ENCODE data around the gene SH2D3A.

DNA sequence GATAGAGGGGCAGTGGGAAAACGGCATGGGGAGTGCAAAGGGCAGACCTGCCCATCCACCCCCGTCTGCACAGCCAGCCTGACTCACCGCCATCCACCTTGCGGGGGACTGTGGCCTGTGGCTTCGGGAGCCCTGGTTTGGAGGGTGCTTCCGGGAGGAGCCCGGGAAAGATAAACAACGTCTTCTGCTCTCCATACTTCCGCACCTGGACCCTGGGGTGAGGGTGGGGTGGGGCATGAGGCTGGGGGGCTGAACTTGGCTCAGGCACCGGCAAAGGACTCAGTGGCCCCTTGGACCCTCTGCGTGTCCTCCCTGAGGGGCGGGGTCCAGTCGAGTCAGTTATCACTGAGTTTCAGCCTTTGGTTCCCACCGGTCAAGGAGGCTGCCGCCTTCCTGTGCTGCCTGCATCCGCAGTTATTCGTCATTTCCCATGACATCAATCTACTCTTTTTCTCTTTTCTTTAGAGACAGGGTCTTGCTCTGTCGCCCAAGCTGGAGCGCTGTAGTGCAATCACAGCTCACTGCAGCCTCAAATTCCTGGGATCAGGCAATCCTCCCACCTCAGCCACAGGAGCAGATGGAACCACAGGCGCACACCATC, 33.0 kb downstream of the SH2D3A start:
- TF ChIP-seq, protein P1, sequence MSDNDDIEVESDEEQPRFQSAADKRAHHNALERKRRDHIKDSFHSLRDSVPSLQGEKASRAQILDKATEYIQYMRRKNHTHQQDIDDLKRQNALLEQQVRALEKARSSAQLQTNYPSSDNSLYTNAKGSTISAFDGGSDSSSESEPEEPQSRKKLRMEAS (IDR thresholded peaks at IDR 0.05), result no peak
- TF ChIP-seq, protein P2, sequence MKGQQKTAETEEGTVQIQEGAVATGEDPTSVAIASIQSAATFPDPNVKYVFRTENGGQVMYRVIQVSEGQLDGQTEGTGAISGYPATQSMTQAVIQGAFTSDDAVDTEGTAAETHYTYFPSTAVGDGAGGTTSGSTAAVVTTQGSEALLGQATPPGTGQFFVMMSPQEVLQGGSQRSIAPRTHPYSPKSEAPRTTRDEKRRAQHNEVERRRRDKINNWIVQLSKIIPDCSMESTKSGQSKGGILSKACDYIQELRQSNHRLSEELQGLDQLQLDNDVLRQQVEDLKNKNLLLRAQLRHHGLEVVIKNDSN (IDR thresholded peaks at IDR 0.05), result no peak
- TF ChIP-seq CEBPB (IDR thresholded peaks at IDR 0.05) (no peak), YY1 (IDR thresholded peaks at IDR 0.05; ENCODE audit: low read depth) (no peak)

Measured in Ishikawa (cell line).